Endothelial cell of umbilical vein (primary cell): ENCODE measurements around the gene MRTFA. TPM values are rescaled to one million over a fixed set of nuclear protein-coding genes. Genes with fewer than 3 reads are reported as not detected.
A peak's percentile ranks its signal among the peaks of the same experiment; 100 is the strongest.

Source experiments
- BruUV-seq: library from RNA; stranded (reverse); fragments of 400-500 nt; replicated peaks from 2 replicates; lab custom pipeline; 2021; lab: Mats Ljungman, UMichigan
- CTCF ChIA-PET: fragments of 300-600, 350-600 bp; sonication (Branson Sonifier 250); formaldehyde crosslinking; loops from one replicate; lab custom pipeline; 2021; ENCODE audit warnings: antibody characterized with exemption, inconsistent platforms; lab: Charles Lee
- POLR2A ChIA-PET: fragments of 300-600, 350-600 bp; sonication (Branson Sonifier 250); formaldehyde crosslinking; loops from one replicate; lab custom pipeline; 2021; ENCODE audit warnings: antibody characterized with exemption, inconsistent platforms; lab: Charles Lee
- DNase-seq: peaks from one replicate; pipeline ENCODE4 v3.0.0-alpha.2; 2011; ENCODE audit warnings: low read depth, low spot score
- FAIRE-seq: peaks from 2 replicates; lab custom pipeline; 2011; peaks lifted over from hg19 to GRCh38; lab: Jason Lieb, UNC
- H2AFZ ChIP-seq: 2 replicates; pipeline ENCODE4 v1.6.0; 2012; ENCODE audit warnings: low read depth, low read length, control low read depth, inconsistent platforms
- H3K27ac ChIP-seq: 2 replicates; pipeline ENCODE4 v1.5.1; 2011; ENCODE audit warnings: low read depth, mild to moderate bottlenecking, control low read depth, low read length, moderate library complexity; ENCODE audit not compliant: insufficient read depth
- H3K27me3 ChIP-seq, 2 experiments: 2 replicates each; pipeline versions ENCODE4 v1.6.0 to v1.6.1; 2011; ENCODE audit warnings: low read length in 2 of 2, mixed read lengths in 1 of 2; ENCODE audit not compliant: control insufficient read depth in 2 of 2, insufficient read depth in 2 of 2
- H3K36me3 ChIP-seq, 2 experiments: 2 replicates in 1 of 2; 3 replicates in 1 of 2; pipeline ENCODE4 v1.5.1; 2011; ENCODE audit warnings: low read length in 2 of 2, mild to moderate bottlenecking in 1 of 2, moderate library complexity in 1 of 2; ENCODE audit not compliant: control insufficient read depth in 2 of 2, insufficient read depth in 2 of 2; ENCODE audit errors: extremely low read depth in 1 of 2
- H3K4me1 ChIP-seq: 3 replicates; pipeline ENCODE4 v1.5.1; 2011; ENCODE audit warnings: mild to moderate bottlenecking, low read length; ENCODE audit not compliant: control insufficient read depth, insufficient read depth; ENCODE audit errors: extremely low read depth
- H3K4me2 ChIP-seq: 2 replicates; pipeline ENCODE4 v1.6.1; 2011; ENCODE audit warnings: low read length, control low read depth, mixed read lengths; ENCODE audit not compliant: insufficient read depth
- H3K4me3 ChIP-seq, 3 experiments: fragments of 200-600 bp in 1 of 3; sonication (generic), shearing (Covaris generic) in 1 of 3; replicated peaks in 1 of 3; 2 replicates each; pipeline ENCODE4 v1.5.1; 2011 to 2016; ENCODE audit warnings: control low read depth in 3 of 3, low read length in 3 of 3, mild to moderate bottlenecking in 2 of 3, inconsistent platforms in 1 of 3, low read depth in 1 of 3, moderate library complexity in 1 of 3; ENCODE audit not compliant: insufficient read depth in 1 of 3
- H3K79me2 ChIP-seq: 2 replicates; pipeline ENCODE4 v1.6.0; 2012; ENCODE audit warnings: low read length, inconsistent platforms; ENCODE audit not compliant: control insufficient read depth, insufficient read depth
- H3K9ac ChIP-seq: replicated peaks from 2 replicates; pipeline ENCODE3; 2011; ENCODE audit warnings: low read length, control low read depth; ENCODE audit not compliant: insufficient read depth; ENCODE audit errors: extremely low read depth
- H3K9me1 ChIP-seq: replicated peaks from 3 replicates; pipeline ENCODE4 v1.6.0; 2011; ENCODE audit warnings: mild to moderate bottlenecking, low read length; ENCODE audit not compliant: control insufficient read depth, insufficient read depth; ENCODE audit errors: extremely low read depth
- H3K9me3 ChIP-seq: replicated peaks from 2 replicates; pipeline ENCODE4 v1.5.1; 2012; ENCODE audit warnings: low read length, inconsistent platforms; ENCODE audit not compliant: control insufficient read depth, insufficient read depth
- H4K20me1 ChIP-seq: replicated peaks from 2 replicates; pipeline ENCODE3; 2011; ENCODE audit warnings: mild to moderate bottlenecking, low read length; ENCODE audit not compliant: control insufficient read depth, insufficient read depth; ENCODE audit errors: extremely low read depth
- CTCF ChIP-seq, 2 donors: IDR thresholded peaks; 1 replicate in 1 of 2; 2 replicates in 1 of 2; pipeline ENCODE4 v1.5.1; 2011; ENCODE audit warnings: low read length in 2 of 2, mild to moderate bottlenecking in 2 of 2, moderate library complexity in 2 of 2, control low read depth in 1 of 2, inconsistent platforms in 1 of 2, low read depth in 1 of 2; ENCODE audit not compliant: insufficient read depth in 1 of 2; ENCODE audit errors: extremely low read depth in 1 of 2
- EZH2 ChIP-seq: IDR thresholded peaks from 2 replicates; pipeline ENCODE4 v1.6.1; 2012; ENCODE audit warnings: borderline replicate concordance, low read depth, mild to moderate bottlenecking, moderate library complexity, low read length, inconsistent platforms; ENCODE audit not compliant: severe bottlenecking
- GATA2 ChIP-seq: IDR thresholded peaks from 2 replicates; pipeline ENCODE4 v1.7.0; 2011; ENCODE audit warnings: low read depth, mild to moderate bottlenecking, moderate library complexity, mixed read lengths, low read length; ENCODE audit not compliant: insufficient read length, insufficient read depth
- JUN ChIP-seq: IDR thresholded peaks from 2 replicates; pipeline ENCODE4 v1.6.1; 2011; ENCODE audit warnings: borderline replicate concordance, low read depth; ENCODE audit not compliant: insufficient read length, insufficient read depth
- MAX ChIP-seq: IDR thresholded peaks from 2 replicates; pipeline ENCODE4 v1.6.1; 2011; ENCODE audit not compliant: insufficient read depth, insufficient read length
- POLR2AphosphoS5 ChIP-seq: IDR thresholded peaks from 2 replicates; pipeline ENCODE4 v1.6.1; 2012; ENCODE audit warnings: low read depth, mild to moderate bottlenecking, control low read depth, low read length, moderate library complexity; ENCODE audit not compliant: insufficient read depth
- dilution Hi-C: fragments of 300-500 bp; cut with MboI; formaldehyde crosslinking; loops from one replicate; pipeline ENCODE4 v1.15.0; 2019; ENCODE audit warnings: low sequenced_read_pairs; ENCODE audit not compliant: extremely low pct_ligation_motif_present
- intact Hi-C: fragments of 100-400 bp; cut with micrococcal nuclease; formaldehyde crosslinking; loops from one replicate; pipeline ENCODE4 v1.10.0; 2022
- polyA plus RNA-seq, 4 experiments: library from polyadenylated mRNA; depleted of rRNA in 3 of 4; stranded (reverse) in 3 of 4; unstranded in 1 of 4; fragments of >200 nt; gene quantifications; 2 replicates each; pipeline versions ENCODE4 v1.2.1 to v1.2.3, GENCODE V29; 2011 to 2012; ENCODE audit warnings: missing spikeins in 1 of 4
- total RNA-seq: library from RNA; stranded (reverse); gene quantifications from 2 replicates; pipeline ENCODE4 v1.2.3, GENCODE V29; 2021

MRTFA gene
- total and polyA plus RNA-seq, 2 donors (not counting 3 experiments of a cell fraction or from before 2014, with no cell fraction given), result 13.6 to 44.1 TPM

GRCh38 chr22:40479887-40480538, 156.5 kb downstream of the MRTFA start:
- POLR2A ChIA-PET, result no interaction called here
- FAIRE-seq, result peak; percentile 28

More at GRCh38 chr22:40479887-40480538, 156.5 kb downstream of the MRTFA start:
- Histone ChIP-seq H3K27me3 (no peaks in the 10 kb centered on the region), H2AFZ (no peak overlapping the region), H3K9me1 (no peaks in the 10 kb centered on the region), H3K9ac (no peak overlapping the region), H3K4me2 (no peak overlapping the region), H3K27ac (no peak overlapping the region), H3K4me3 (no peak overlapping the region), H3K4me1 (peaks cover 7% of the 10 kb centered on the region), H4K20me1 (no peaks in the 10 kb centered on the region), H3K36me3 (peaks cover 0 to 2% of the 10 kb centered on the region in 2 experiments), H3K9me3 (no peaks in the 10 kb centered on the region), H3K79me2 (peaks cover 6% of the 10 kb centered on the region)
- dilution Hi-C loops, result no loop called here
- CTCF ChIA-PET, result interaction anchor here (0.6 to 2.0 kb wide), 3 partner anchors 12 to 44 kb away, joined by 3 to 6 read pairs (median 4); no protein-coding TSS in a partner anchor
- DNase-seq, result no peak
- no TSS peak for BruUV-seq
- TF ChIP-seq CTCF (IDR thresholded peaks at IDR 0.05; ENCODE audit: extremely low read depth in 1 of 2, insufficient read depth in 1 of 2, low read depth in 1 of 2, low read length in 2 of 2), result no peak
- no peak for TF ChIP-seq EZH2
- no peak for TF ChIP-seq POLR2AphosphoS5
- no peak for TF ChIP-seq MAX
- TF ChIP-seq GATA2, result no peak
- no peak for TF ChIP-seq JUN
- intact Hi-C loops, result no loop called here
